ENCODE data around the gene PDCD2. TPM values are rescaled to one million over a fixed set of nuclear protein-coding genes. Genes with fewer than 3 reads are reported as not detected.
"Not testable (repeated sequence)": the region's sequence is repeated elsewhere in the genome, so short reads cannot be mapped to it uniquely, and the experiment has no call there.

Gene PDCD2
- 60.8 and 63.2 TPM in 2 replicates for total RNA-seq
- long read RNA-seq, partial matches to known transcripts = 1 of 10 reads
- long read RNA-seq, other reads (novel, unspliced or antisense) = 2 of 10 reads

- H3K27ac Mint-ChIP-seq = peak within 1 kb of the TSS; percentile 97
- peaks cover 9% of the 10 kb centered on the region for H3K36me3 Mint-ChIP-seq (ENCODE audit: insufficient read depth)
- no peaks in the 10 kb centered on the region for H3K9me3 Mint-ChIP-seq (ENCODE audit: low read depth)
- TF ChIP-seq CTCF (IDR thresholded peaks at IDR 0.05; ENCODE audit: unreplicated experiment) = peak; percentile 11
- peak within 1 kb of the TSS; percentile 100 for H3K4me3 Mint-ChIP-seq (ENCODE audit: low read depth)
- H3K27me3 Mint-ChIP-seq = no peaks in the 10 kb centered on the region
- H3K4me1 Mint-ChIP-seq (ENCODE audit: low read depth) = peaks cover 10% of the 10 kb centered on the region
- DNase-seq (ENCODE audit: low spot score, unreplicated experiment) = peak; percentile 77
Observed at GRCh38 chr6:170584181-170584953, at the start of gene PDCD2. TSS of gene PDCD2 (minus strand) at chr6:170584637. CDS start at chr6:170584581, 56 bp downstream.

GRCh38 chr6:170616020-170616554 lies 31.6 kb upstream of the PDCD2 start:
- peaks cover 10% of the 10 kb centered on the region for H3K27me3 Mint-ChIP-seq
- H3K4me3 Mint-ChIP-seq (ENCODE audit: low read depth); H3K36me3 Mint-ChIP-seq (ENCODE audit: insufficient read depth); H3K9me3 Mint-ChIP-seq (ENCODE audit: low read depth); H3K4me1 Mint-ChIP-seq (ENCODE audit: low read depth); DNase-seq (ENCODE audit: low spot score, unreplicated experiment); H3K27ac Mint-ChIP-seq: not testable (repeated sequence)

- not testable (repeated sequence) for H3K4me1 Mint-ChIP-seq (ENCODE audit: low read depth)
Observed at GRCh38 chr6:170612256-170612804, 27.9 kb upstream of the PDCD2 start.

GRCh38 chr6:170609225-170609624 lies 24.8 kb upstream of the PDCD2 start:
- not testable (repeated sequence) for H3K36me3 Mint-ChIP-seq (ENCODE audit: insufficient read depth); DNase-seq (ENCODE audit: low spot score, unreplicated experiment); H3K4me1 Mint-ChIP-seq (ENCODE audit: low read depth); H3K4me3 Mint-ChIP-seq (ENCODE audit: low read depth); H3K9me3 Mint-ChIP-seq (ENCODE audit: low read depth); H3K27ac Mint-ChIP-seq
- H3K27me3 Mint-ChIP-seq = peaks cover 66% of the 10 kb centered on the region

More at GRCh38 chr6:170612256-170612804, 27.9 kb upstream of the PDCD2 start:
- H3K9me3 Mint-ChIP-seq (ENCODE audit: low read depth); H3K27ac Mint-ChIP-seq; H3K36me3 Mint-ChIP-seq (ENCODE audit: insufficient read depth); DNase-seq (ENCODE audit: low spot score, unreplicated experiment): not testable (repeated sequence)
- Mint-ChIP-seq H3K27me3 (peaks cover 41% of the 10 kb centered on the region), H3K4me3 (ENCODE audit: low read depth) (peak overlapping the region; percentile 68)

GRCh38 chr6:170605574-170606259 lies 21.3 kb upstream of the PDCD2 start:
- H3K27ac Mint-ChIP-seq = no peak overlapping the region
- peaks cover 3% of the 10 kb centered on the region for H3K4me1 Mint-ChIP-seq (ENCODE audit: low read depth)
- TF ChIP-seq CTCF (IDR thresholded peaks at IDR 0.05; ENCODE audit: unreplicated experiment) = no peak
- no peak for DNase-seq (ENCODE audit: low spot score, unreplicated experiment)
- no peak overlapping the region for H3K4me3 Mint-ChIP-seq (ENCODE audit: low read depth)
- H3K9me3 Mint-ChIP-seq (ENCODE audit: low read depth) = no peaks in the 10 kb centered on the region
- H3K27me3 Mint-ChIP-seq = peaks cover 63% of the 10 kb centered on the region
- H3K36me3 Mint-ChIP-seq (ENCODE audit: insufficient read depth) = no peaks in the 10 kb centered on the region

- H3K36me3 Mint-ChIP-seq (ENCODE audit: insufficient read depth) = no peaks in the 10 kb centered on the region
- H3K4me1 Mint-ChIP-seq (ENCODE audit: low read depth) = no peaks in the 10 kb centered on the region
- no peak overlapping the region for H3K4me3 Mint-ChIP-seq (ENCODE audit: low read depth)
- H3K27me3 Mint-ChIP-seq = peaks cover 4% of the 10 kb centered on the region
- peaks cover 10% of the 10 kb centered on the region for H3K9me3 Mint-ChIP-seq (ENCODE audit: low read depth)
- TF ChIP-seq CTCF (IDR thresholded peaks at IDR 0.05; ENCODE audit: unreplicated experiment) = no peak
- no peak overlapping the region for H3K27ac Mint-ChIP-seq
- DNase-seq (ENCODE audit: low spot score, unreplicated experiment) = no peak
Observed at GRCh38 chr6:170597278-170597677, 12.8 kb upstream of the PDCD2 start.
